ENCODE results near the gene KDM1A. TPM values are rescaled to one million over a fixed set of nuclear protein-coding genes. Genes with fewer than 3 reads are reported as not detected.

KDM1A gene
- total and polyA plus RNA-seq, 2 of the 13 experiments (the other 11 are each of a cell fraction or from before 2014, with no cell fraction given): 81.3 to 173 TPM

DNA sequence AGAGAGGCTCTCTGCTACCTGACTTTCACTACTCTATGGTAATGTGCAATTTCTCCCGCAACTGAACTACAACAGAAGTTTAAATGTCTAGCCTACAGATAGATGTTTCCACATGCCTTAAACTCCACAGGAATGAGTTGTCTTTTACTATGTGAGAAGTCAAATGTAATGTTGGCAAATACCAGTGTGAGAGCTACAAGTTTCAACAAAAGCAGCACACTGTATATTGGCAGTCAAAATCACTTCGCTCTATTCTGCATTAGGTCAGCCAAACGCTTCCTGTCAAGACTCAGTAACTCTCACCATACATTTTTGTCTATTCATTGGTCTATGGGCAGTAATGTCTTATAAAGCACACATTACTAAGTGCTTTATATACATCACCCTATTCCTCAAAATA, 107.5 kb downstream of the KDM1A start:
- no peak overlapping the region for H3K9ac ChIP-seq (ENCODE audit: insufficient read depth, low read depth, low read length)
- peaks cover 56% of the 10 kb centered on the region for H3K4me1 ChIP-seq (ENCODE audit: insufficient read depth, low read length)
- DNase-seq (ENCODE audit: low spot score): no peak
- H2AFZ ChIP-seq (ENCODE audit: low read length): no peak overlapping the region
- H3K27ac ChIP-seq (ENCODE audit: extremely low read length, insufficient read depth, low read length): no peak overlapping the region
- FAIRE-seq: no peak
- CTCF ChIA-PET (ENCODE audit: low intra/inter-chr PET ratio, low total read pairs): no interaction called here
- POLR2A ChIA-PET: no interaction called here
- no peaks in the 10 kb centered on the region for H3K9me3 ChIP-seq (ENCODE audit: low read length)
- no peak overlapping the region for H3K4me2 ChIP-seq (ENCODE audit: low read depth, low read length)
- peaks cover 51% of the 10 kb centered on the region for H3K79me2 ChIP-seq (ENCODE audit: insufficient read depth, low read length)
- H3K4me3 ChIP-seq (replicated peaks in 1 of 3; ENCODE audit: insufficient read depth in 1 of 3, low read depth in 2 of 3, low read length in 3 of 3): no peak overlapping the region
- no peaks in the 10 kb centered on the region for H3K27me3 ChIP-seq (ENCODE audit: control insufficient read depth in 1 of 2, insufficient read depth in 2 of 2, low read length in 2 of 2)
- no peaks in the 10 kb centered on the region for H4K20me1 ChIP-seq (ENCODE audit: insufficient read depth, low read length)
- BruUV-seq (replicated peaks): no TSS peak
- intact Hi-C loops (cut with micrococcal nuclease; ENCODE audit: unreplicated experiment) (no loop called here), in situ Hi-C loops (cut with HindIII; ENCODE audit: extremely low pct_ligation_motif_present, low pct_unique_long_range_greater_than_20kb) (no loop called here)
- H3K36me3 ChIP-seq (replicated peaks in 1 of 2; ENCODE audit: control insufficient read depth in 1 of 2, insufficient read depth in 2 of 2, low read length in 2 of 2): no peaks in the 10 kb centered on the region
- TF ChIP-seq ZNF7 (CRISPR knock-in tag; IDR thresholded peaks at IDR 0.05) (peak; percentile 79), ZNF256 (CRISPR knock-in tag; conservative IDR thresholded peaks at IDR 0.05) (no peak)
- WGBS (ENCODE audit: low lambda C conversion rate): 95% methylated on average over 3 of the region's 3 CpGs
- ATAC-seq: peak; percentile 21; the same call in 2 of the 3 replicates

- ATAC-seq (no peak), DNase-seq (ENCODE audit: low spot score) (no peak), FAIRE-seq (no peak)
- ChIA-PET POLR2A (no interaction called here), CTCF (ENCODE audit: low intra/inter-chr PET ratio, low total read pairs) (no interaction called here)
- no peak overlapping the region for H2AFZ ChIP-seq (ENCODE audit: low read length)
- no peak overlapping the region for H3K27ac ChIP-seq (ENCODE audit: extremely low read length, insufficient read depth, low read length)
- H3K36me3 ChIP-seq (replicated peaks in 1 of 2; ENCODE audit: control insufficient read depth in 1 of 2, insufficient read depth in 2 of 2, low read length in 2 of 2): no peaks in the 10 kb centered on the region
- H3K79me2 ChIP-seq (ENCODE audit: insufficient read depth, low read length): peaks cover 48% of the 10 kb centered on the region
- no peaks in the 10 kb centered on the region for H4K20me1 ChIP-seq (ENCODE audit: insufficient read depth, low read length)
- H3K27me3 ChIP-seq (ENCODE audit: control insufficient read depth in 1 of 2, insufficient read depth in 2 of 2, low read length in 2 of 2): no peaks in the 10 kb centered on the region
- in situ Hi-C loops (cut with HindIII; ENCODE audit: extremely low pct_ligation_motif_present, low pct_unique_long_range_greater_than_20kb): no loop called here
- no TSS peak for BruUV-seq (replicated peaks)
- H3K4me3 ChIP-seq (replicated peaks in 1 of 3; ENCODE audit: insufficient read depth in 1 of 3, low read depth in 2 of 3, low read length in 3 of 3): no peak overlapping the region
- no peaks in the 10 kb centered on the region for H3K9me3 ChIP-seq (ENCODE audit: low read length)
- H3K9ac ChIP-seq (ENCODE audit: insufficient read depth, low read depth, low read length): no peak overlapping the region
- peaks cover 26% of the 10 kb centered on the region for H3K4me1 ChIP-seq (ENCODE audit: insufficient read depth, low read length)
- no peak overlapping the region for H3K4me2 ChIP-seq (ENCODE audit: low read depth, low read length)
- intact Hi-C loops (cut with micrococcal nuclease; ENCODE audit: unreplicated experiment): no loop called here
- TF ChIP-seq, protein P1, sequence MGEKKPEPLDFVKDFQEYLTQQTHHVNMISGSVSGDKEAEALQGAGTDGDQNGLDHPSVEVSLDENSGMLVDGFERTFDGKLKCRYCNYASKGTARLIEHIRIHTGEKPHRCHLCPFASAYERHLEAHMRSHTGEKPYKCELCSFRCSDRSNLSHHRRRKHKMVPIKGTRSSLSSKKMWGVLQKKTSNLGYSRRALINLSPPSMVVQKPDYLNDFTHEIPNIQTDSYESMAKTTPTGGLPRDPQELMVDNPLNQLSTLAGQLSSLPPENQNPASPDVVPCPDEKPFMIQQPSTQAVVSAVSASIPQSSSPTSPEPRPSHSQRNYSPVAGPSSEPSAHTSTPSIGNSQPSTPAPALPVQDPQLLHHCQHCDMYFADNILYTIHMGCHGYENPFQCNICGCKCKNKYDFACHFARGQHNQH (CRISPR knock-in tag; IDR thresholded peaks at IDR 0.05): no peak
- TF ChIP-seq ZNF446 (CRISPR knock-in tag; IDR thresholded peaks at IDR 0.05) (no peak), FUBP1 (CRISPR knock-in tag; IDR thresholded peaks at IDR 0.05; ENCODE audit: borderline replicate concordance) (no peak), ZC3H4 (CRISPR knock-in tag; IDR thresholded peaks at IDR 0.05; ENCODE audit: borderline replicate concordance) (no peak), ZNF607 (CRISPR knock-in tag; IDR thresholded peaks at IDR 0.05; ENCODE audit: borderline replicate concordance) (no peak), ZNF251 (CRISPR knock-in tag; IDR thresholded peaks at IDR 0.05) (no peak), ZNF761 (CRISPR knock-in tag; conservative IDR thresholded peaks at IDR 0.05) (no peak), PHF5A (CRISPR knock-in tag; IDR thresholded peaks at IDR 0.05; ENCODE audit: low read depth, unreplicated experiment) (no peak), ZFYVE20 (CRISPR knock-in tag; IDR thresholded peaks at IDR 0.05; ENCODE audit: borderline replicate concordance, low read depth) (no peak), ZNF501 (CRISPR knock-in tag; IDR thresholded peaks at IDR 0.05) (no peak), ZNF335 (CRISPR knock-in tag; IDR thresholded peaks at IDR 0.05) (no peak), SMARCE1 (IDR thresholded peaks at IDR 0.05; ENCODE audit: borderline replicate concordance) (no peak), ZNF652 (CRISPR knock-in tag; IDR thresholded peaks at IDR 0.05; ENCODE audit: borderline replicate concordance, low read depth) (no peak), ZNF530 (CRISPR knock-in tag; IDR thresholded peaks at IDR 0.05; ENCODE audit: low read depth) (no peak), ZNF264 (CRISPR knock-in tag; IDR thresholded peaks at IDR 0.05) (no peak)
Observed at GRCh38 chr1:23129846-23130245, 110.6 kb downstream of the KDM1A start.

Measured in HepG2 (cell line).